NCI-H2227 treated with DMSO at 0.1 percent for 48 hours (cell line): ENCODE results near the gene CDK6.

Experiments used
- DNase-seq: peaks from one replicate; lab custom pipeline; 2025; lab: John Stamatoyannopoulos, UW

The CDK6 gene

GRCh38 chr7:92826258-92826938 lies 10.0 kb downstream of the CDK6 start:
- no peak for DNase-seq

DNA sequence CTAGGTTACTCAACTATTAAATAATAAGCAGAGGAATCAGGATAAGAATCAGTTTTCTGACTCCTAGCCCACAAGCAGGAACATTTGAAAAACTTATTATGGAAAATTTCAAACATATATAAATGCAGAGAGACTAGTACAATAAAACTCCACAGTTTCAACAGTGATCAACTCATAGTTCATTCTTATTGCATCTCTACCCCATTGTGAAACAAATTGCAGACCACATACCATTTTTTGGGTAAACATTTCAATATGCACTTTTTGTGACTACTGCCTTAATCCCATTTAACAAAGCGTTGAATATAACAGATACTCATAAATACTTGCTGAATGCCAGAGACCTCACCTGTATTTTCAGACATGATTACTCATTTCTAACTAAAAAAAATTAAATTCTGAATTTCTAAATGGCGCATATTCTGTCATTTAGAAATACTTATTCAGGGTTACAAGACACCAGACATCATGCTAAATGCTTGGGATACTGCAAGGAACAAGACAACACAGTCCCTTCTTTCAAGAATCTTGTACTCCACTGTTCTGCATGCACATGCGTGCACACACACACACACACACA lies 11.4 kb downstream of the CDK6 start:
- DNase-seq, result no peak

- DNase-seq, result no peak
Measured at GRCh38 chr7:92824450-92824849, 11.9 kb downstream of the CDK6 start.

GRCh38 chr7:92823042-92823441 lies 13.3 kb downstream of the CDK6 start:
- no peak for DNase-seq

DNA sequence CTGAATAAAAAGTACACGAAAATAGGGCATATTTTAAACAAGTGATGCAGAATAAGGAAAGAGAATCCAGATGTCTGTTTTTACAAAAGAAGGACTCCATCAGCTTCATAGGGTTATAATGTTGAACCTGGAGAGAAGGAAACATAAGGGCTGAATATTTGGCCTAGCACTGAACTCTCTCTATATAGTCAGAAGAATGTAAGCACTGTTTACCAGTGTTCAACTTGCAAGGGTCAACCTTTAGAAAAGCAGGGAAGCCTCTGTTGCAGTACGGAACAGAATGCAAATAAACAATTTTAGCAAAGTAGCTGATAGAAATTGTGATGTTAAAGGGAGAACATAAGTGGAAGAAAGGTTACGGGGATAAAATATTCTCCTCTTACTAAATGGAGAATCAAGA lies 16.2 kb downstream of the CDK6 start:
- DNase-seq, result no peak

DNA sequence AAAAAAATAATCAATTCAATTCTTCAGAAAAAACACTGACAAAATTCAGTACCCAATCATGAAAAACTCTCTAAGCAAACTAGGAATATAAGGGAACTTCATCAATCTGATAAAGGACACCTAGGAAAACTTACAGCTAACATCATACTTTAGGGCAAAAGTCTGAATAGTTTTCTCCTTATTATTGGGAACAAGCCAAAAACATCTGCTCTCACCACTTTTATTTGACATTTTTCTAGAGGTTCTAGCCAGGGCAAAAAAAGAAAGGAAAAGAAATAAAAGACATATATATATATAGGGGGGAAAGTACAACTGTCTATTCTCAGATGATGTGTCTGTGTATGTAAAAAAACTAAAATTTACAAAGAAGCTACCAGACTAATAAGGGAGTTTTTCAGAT lies 19.0 kb downstream of the CDK6 start:
- no peak for DNase-seq

DNA sequence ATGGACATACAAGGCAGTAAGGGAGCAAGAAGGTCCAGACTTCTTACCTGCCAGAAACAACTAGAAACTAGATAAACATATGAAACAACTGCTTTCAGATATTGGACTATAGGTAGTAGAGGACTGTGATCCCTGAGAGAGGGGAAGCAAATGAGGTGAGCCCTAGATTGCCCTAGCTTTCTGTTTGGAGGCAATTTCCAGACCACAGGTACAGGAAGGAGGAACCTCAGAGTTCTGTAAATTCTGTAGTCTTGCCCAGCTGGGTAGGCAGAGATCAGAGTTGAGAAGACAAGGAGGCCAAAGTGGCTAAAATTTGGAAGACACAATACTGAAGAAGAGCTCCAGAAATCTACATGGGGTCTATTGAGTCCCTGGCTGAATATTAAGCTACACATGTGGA lies 21.0 kb downstream of the CDK6 start:
- DNase-seq, result no peak

DNA sequence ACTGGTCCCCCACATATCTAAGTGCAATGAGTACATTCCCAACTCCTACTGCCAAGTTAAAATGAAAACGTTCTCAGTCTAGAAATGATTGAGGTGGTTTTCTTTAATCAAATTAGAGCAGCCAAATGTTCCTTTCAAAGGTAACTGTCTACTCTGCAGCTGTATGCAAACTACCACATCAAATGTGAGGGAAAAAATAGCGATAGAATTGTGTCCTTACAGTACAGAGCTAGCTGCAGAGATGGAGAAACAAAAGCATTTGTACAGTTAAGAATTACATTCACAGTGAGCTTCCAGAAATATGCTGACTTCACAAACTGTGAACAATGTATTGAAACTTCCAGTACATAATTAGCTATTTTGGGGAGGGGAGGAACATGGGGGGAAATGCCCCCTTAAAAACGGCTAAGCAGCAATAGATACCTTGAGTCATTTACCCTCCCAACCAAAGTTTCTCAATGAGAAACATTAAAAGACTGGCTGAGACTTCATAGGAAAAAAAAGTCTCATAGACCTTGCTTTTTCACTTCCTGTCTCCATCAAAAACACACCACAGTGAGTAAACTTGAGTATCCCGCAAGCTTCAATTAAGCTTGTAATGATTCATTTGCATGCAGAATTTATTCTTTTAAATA lies 22.9 kb downstream of the CDK6 start:
- no peak for DNase-seq

DNA sequence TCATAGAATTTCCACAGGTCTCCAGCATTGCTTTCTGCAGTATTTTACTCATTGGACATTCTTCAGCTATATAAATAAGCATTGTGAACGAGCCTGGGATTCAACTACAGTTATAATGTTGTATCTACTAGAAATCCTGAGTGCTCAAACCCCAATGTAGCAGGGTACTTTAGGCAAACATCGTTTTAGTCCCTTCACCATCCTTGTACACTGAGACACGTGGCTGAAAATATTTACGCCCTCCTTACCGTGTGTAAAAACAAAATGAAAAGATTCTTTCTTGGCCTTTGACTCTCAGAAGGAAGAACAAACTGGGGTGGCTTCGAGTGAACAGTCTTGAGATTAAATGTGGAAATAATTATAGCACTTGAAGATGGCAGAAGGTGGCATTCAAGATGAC lies 25.2 kb downstream of the CDK6 start:
- DNase-seq, result no peak

DNA sequence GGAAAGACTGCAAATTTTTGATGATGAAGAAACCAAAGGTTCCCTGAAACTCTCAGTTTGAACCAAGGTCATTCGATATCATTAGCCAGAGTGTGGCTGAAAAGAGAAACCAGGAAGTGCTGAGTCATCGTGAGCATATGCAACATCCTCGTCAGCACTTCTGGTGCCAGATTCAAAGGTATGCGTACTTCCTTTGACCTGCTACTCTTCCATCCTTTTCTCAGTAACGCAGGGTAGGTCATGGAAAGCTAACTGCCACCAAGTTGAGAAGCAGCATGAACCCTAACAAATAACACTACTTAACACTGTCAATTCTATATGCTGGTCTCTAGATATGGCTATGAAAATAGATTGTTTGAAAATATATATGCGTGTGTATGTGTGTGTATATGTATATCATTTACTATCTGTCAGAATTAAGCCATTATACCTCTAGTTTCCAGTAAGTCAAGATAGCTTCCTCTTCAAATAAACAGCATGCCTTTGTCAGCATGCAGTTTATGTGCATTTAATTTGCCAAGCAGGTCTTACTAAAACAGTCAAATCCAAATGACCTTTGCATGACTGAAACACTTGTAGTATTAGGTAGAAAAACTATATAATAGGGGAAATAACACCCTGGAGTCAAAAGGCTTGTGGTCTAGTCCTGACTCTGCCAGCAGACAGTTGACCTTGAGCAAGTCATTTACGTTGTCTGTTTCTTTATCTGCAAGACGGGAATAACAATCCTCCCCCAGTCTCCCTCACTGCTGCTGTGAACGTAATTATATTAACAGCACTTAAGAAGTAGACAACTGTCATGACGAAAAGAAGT lies 26.4 kb downstream of the CDK6 start:
- peak; percentile 45 for DNase-seq

GRCh38 chr7:92809397-92809759 lies 27.0 kb downstream of the CDK6 start:
- no peak for DNase-seq

- DNase-seq, result no peak
Measured at GRCh38 chr7:92808635-92809034, 27.7 kb downstream of the CDK6 start.

DNA sequence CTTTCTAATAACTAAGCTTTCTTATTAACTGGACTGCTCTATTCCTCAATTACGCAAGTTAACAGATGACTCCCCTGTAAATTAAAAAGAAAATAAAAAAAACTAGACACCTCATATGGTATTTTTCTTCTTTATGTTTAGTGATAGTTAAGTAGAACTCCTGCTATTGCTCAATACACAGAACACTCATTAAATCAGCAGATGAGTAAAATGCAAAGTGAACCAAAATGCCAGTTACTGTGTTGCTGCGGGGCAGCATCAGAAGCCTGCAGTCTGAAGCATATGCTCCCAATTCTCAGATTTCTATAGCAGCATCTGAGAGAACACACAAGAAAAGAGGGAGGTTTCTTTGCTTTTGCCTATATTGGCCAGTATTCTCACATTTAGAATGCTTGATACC lies 28.4 kb downstream of the CDK6 start:
- DNase-seq, result no peak

GRCh38 chr7:92806496-92806895 lies 29.9 kb downstream of the CDK6 start:
- no peak for DNase-seq

GRCh38 chr7:92802406-92802805 lies 34.0 kb downstream of the CDK6 start:
- DNase-seq, result no peak

- DNase-seq, result no peak
Measured at GRCh38 chr7:92799446-92800211, 36.7 kb downstream of the CDK6 start.

- no peak for DNase-seq
Measured at GRCh38 chr7:92798517-92799249, 37.7 kb downstream of the CDK6 start.

DNA sequence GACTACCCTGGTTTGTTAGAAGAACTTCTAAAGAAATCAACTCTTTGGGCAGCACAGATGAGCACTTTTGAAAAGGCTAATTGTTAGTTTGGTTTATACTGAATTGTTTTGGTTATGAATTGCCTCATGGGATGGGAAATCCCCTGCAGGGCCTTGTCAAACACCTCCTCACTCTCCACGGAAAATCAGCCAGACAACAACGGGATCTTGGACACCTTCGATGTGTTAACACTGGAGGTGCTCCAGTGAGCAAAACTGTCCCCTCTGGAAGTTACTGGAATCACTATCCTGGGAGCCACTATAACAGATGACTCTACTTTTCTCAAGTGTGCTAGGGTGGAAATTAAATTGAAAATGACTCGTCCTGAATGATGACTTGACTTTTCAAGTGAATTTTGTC lies 38.7 kb downstream of the CDK6 start:
- DNase-seq, result no peak

- no peak for DNase-seq
Measured at GRCh38 chr7:92797284-92797683, 39.1 kb downstream of the CDK6 start.

DNA sequence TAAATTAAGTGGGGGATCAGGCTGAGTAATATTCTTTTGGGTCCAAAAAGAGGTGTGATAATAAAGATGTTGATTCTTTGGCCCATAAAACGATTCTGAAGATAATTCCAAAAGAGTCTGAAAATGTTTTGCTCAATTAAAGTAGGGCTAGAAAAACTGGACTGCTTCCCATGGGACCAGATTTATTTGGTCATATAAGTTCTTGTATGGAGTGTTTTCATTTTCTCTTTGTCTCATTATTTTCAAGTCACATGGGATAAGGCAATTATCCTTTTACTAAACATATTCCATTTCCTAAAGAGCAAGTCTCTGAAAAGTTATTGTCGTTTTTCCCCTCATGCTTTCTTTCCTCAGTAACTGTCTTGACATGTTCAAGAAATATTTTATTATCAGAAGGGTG lies 41.5 kb downstream of the CDK6 start:
- DNase-seq, result no peak

- DNase-seq, result no peak
Measured at GRCh38 chr7:92794391-92794790, 42.0 kb downstream of the CDK6 start.
